GM19043 (cell line): ENCODE results near the gene DNAJC6.

Source experiments
- ATAC-seq: cut with Tn5 transposase; IDR thresholded peaks from one replicate; pipeline ENCODE4 v1.9.1; 2021; ENCODE audit warnings: low read depth; ENCODE audit not compliant: unreplicated experiment

DNAJC6 gene

DNA sequence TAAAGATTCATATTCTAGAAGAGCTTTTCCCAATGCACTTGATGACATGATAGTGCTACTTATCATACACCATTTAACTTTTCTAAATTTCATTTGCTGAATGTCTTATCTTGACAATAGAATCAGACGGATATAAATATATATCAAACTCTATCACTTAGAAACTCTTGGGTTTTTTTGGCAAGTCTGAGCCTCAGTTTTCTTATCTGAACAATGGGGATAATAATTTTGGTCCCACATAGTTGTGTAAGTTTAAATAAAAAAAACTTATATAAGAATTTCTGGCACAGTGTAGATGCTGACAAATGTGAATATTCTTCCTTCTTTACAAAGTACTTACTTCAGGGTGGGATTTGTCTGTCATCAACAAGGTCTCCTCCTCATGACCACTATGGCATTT, 89.7 kb downstream of the DNAJC6 start:
- no peak for ATAC-seq

DNA sequence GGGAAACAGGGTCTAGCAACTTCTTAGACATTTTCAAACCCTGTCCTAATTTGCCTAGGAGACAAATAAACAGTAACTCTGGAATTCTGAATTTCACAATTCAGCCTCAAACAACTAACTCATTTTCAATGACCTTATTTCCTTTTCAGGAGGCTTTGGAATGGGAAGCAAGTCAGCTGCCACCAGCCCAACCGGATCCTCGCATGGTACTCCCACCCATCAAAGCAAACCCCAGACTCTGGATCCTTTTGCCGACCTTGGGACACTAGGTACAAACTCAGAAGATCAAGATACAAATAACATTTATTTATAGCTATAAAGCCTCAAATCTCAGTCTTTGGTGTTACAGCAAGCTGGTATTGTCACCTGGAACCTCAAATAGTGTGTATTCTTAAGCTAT, 92.3 kb downstream of the DNAJC6 start:
- no peak for ATAC-seq

DNA sequence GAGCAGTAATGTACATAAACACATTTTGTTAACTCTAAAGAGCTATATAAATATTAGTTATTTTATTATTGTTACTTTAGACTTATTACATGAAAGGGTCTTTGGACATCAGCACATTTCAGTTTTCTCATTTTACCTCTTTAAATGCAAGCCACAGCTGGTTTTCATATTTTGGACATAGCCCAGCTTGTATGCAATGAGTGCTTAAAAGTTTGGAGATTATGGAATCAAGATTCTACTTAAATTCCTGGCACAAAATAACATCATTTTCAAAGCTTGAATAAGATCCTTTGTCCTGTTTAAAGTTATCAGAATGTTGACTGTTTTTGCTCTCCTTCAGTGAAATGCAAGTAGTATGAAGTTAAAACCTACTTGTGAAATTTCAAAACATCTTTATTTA, 95.6 kb downstream of the DNAJC6 start:
- ATAC-seq: no peak

DNA sequence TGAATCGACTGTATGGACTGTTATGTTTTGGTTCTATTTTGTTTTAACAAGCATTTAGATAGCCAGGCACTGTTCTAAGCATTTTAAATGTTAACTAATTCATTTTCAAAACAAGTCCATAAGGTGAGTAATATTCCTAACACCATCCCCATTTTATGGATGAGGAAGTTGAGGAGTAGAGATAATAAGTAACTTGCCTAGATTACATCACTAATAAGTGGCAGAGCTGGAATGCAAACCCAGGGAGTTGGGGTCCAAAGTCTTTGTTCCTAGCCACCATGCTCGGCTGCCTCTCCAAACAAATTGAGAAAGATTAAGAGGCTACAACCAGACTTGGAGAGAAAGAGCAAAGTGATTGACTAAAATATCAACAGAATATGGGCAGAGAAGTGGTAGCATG, 98.5 kb downstream of the DNAJC6 start:
- ATAC-seq: no peak

DNA sequence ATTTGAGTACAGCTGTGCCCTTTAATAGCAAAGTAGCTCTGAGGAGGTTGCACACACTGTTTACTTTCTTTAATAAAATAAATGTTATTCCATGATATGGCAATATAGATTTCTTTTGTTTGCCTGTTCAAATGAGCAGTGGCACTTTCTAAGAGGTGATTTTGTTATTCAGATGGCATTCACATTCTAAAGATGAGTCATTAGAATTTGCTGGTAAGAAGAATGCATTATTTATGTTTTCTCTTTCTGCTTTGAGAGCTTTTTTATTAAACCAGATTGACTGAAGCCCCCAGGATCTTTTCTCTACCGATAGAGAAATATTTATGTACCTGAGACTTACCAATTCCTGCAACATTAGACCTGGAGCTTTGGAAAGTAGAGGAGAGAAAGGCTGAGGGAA, 100.0 kb downstream of the DNAJC6 start:
- ATAC-seq: no peak

DNA sequence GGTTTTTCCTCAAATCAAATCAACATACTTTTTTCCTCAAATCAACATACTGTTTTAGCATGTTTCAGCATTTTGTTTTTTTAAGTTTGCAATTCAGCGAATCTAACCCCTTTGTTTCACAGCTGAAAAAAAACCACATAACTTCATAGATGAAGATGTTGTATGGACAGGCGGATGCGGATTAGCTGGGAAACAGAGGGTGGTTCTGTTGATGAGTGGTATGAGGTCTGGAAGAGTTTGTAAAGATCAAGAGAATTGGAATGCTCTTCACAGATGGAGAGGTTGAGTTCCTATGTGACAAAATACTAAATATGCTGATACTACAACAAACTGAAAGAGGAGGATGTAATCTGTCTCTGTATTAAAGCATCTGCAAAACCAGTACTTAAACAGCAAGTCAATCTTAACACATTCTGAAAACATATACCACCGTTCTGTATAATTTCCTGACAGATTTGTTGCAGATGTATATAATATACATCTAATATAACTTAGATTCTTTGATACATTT, 100.5 kb downstream of the DNAJC6 start:
- ATAC-seq: no peak

DNA sequence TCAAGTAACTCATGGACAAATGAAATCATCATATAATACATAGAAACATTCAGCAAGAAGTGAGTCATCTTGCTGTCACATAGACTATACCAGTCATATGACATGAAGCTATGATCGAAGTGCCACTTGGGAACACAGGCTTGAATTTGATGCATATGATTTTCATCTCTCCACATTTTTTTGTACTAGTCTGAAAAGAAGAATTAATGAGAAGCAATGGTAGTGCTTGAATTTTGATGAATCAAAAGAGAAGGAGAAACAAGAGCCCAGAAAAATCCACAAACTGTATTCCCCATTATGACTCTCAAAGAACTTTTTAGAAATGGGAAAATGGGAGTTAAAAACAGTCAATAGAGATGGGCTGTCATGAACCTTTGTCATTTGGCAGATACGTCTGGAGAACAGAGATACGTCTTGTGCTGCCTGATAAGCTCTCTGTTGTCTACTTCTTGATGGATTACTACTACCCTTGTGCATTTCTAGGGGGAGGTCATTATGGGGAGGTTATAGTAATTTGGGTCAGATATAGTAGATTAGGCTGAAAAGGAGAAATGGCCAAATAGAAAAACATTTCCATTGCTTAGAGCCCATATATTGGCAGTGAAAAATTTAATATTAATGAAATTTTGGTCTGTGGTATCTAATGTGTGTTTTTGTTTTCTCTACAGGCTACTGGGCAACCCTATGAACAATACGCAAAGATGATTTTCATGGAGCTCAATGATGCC, 103.1 kb downstream of the DNAJC6 start:
- no peak for ATAC-seq

DNA sequence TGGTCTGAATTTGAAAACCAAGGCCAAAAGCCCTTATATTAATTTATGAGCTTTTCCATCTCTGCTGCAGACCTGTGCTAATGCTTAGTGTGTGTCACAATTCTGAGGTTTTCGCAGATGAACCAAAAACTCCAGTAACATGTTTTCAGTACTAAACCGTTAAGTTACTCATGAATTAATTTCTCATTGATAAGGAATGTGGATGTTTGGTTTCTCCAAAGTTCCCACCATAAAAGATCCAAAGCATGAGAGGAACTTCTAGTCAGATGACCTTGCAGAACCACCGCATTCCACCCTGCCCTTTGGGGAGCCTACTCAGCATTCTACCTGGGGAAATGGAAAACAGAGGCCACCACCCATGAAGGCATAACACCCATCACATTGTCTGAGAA, 103.6 kb downstream of the DNAJC6 start:
- no peak for ATAC-seq

DNA sequence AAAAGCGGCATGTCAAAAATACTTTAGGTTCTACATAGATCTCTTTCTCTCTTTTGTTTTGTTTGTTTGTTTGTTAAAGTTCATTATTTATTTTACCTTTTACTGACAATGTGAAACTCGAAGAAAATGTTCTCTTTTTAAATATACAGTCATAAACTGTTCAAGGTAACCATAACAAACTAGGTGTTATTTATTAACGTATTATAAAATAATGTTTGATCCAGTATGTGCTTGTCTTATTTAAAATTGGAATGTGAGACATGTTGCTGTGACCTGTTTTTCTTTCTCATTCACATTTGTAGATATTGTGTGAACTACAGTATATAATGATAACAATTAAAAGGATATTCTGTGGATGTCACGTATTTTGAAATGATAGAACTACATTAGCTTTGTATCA, 105.2 kb downstream of the DNAJC6 start:
- ATAC-seq: no peak

DNA sequence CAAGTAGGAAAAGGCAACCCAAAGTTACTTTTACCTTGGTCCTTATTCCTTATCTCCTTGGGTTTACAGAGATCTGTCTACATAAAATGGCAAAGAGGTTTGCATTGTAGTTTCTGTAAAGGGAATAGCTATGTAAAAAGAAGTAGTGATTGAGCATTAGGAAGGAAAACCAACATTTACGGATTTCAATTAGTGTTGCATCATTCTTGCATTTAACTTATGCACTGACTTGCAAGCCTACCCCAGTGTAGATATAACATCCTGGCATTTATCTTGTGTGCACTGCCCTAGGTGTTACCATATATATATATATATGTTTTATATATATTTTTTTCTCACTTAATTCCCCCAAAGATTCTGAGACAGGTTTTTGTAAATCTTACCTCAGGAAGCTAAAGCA, 107.4 kb downstream of the DNAJC6 start:
- ATAC-seq: no peak

DNA sequence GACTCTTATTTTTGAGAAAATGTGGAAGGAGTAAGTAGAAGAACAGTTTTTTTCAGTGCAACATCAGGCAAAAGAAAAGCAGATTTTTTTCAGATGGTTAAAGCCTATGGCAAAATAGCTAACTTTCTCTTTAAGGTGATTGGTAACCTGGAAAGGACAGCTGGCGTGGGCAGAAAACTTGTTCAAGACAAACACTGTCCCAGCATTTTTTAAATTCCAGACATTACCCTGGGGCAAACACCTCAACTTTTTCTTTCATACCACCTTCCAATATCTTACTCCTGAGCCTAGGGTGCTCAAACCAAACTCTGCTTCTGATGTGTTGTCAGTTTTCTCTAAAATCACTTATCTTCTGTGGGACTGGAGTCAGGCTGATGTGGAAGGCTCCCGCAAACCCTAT, 108.4 kb downstream of the DNAJC6 start:
- ATAC-seq: no peak

DNA sequence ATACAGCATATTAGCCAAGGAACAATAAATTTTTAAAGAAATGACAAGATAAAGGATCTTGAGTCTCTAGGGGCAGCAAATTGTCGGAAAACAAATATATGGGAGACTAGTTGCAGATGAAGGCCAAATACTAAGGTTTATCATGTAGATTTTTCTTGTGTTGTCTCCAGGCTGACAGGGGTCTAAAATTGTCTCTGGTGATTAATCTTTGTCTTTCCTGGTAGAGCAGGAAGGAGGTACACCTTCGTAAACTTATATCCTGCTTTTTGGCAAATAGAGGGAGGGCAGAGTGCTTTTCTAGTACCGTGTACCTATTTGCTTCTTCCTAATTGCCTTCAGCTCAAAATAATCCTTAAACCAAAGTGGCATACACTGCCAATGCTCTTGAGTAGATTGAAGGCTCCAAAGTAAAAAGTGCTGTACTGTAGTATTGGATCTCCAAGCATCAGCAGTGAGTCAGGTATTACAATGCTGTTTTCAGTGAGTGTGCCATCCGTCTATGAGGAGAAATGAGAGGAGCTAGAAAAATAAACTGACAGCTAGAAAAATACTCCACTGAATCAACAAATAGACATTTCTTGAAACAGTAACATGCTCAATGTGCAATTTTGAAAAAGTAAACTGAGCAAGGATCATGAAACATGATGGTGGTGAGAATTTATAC, 109.3 kb downstream of the DNAJC6 start:
- ATAC-seq: no peak

DNA sequence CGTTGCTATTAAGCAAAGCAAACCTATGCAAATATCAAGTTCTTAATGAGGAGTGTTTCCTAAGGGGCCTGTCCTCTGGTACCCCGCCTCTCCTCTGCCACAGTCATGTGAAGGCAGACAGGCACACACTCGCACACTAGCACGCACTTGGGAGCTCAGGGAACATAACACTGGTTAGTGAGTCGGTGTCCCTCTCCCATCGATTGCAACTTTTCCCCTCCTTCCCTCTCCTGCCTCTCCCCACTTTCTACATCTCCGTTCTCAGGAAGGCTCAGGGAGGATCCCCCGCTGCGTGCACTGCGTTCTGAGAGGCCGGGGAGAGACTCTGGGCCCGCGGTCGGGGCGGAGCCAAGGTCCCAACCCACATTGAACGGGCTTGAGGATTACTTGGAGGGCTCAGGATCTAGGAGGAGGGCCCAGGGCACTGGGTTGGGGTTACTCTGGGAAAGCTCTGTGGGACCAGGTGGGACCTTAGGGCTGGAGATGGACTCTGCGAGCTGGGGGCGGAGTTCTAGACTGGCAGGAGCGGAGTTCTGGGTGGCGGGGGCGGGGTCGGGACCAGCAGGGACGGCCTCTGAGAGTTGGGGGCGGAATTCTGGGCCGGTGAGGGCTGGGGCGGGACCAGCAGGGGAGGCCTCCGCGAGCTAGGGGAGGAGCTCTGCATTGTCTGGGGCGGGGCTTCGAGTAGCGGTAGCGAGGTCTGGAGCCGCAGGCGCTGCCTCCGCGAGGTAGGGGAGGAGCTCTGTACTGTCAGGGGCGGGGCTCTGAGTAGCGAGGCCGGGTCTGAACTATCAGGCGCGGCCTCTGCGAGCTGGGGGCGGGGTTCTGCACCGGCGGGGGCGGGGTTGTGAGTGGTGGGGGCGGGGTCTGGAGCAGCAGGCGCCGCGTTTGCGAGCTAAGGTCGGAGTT, 110.6 kb downstream of the DNAJC6 start:
- peak; percentile 91 for ATAC-seq

DNA sequence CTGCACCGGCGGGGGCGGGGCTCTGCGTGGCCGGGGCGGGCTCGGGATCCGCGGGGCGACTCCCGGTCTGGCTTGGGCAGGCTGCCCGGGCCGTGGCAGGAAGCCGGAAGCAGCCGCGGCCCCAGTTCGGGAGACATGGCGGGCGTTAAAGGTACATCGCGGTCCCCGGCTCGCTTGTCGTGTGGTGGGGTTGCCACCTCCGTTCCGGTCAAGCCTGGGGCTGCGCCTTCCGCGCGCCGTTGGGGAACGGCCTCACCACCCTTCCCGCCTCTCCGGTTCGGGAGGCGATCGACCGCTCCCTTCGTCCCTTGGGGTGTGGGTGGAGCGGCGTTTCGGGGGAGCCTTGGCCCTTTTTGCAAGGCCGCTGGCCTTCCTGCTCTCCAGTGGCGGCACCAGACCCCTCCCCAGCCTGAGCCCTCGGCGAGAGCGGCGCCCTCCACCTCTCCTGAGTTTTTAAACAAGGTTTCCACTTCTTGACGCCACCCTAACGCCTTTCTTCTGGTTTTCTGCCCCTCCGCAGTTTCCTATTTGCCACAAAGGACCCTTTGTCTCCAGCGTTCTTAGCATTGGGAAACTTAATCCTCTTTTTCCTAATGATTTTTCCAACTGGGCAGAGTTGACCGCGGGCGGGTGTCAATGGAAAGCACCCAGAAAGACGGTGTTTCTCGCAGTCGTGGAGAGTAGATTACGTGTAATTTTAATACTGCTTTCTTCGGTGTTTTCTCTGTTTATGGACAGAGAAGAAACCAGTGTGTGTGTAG, 111.4 kb downstream of the DNAJC6 start, which contains the start of the genes LEPR and LEPROT:
LEPR (plus strand) TSS at position 79 of the 761 bp plus-strand sequence. CDS start 144,898 bp downstream, outside the sequence.
LEPROT (plus strand) TSS at position 79 of the 761 bp plus-strand sequence; CDS start at position 136, 57 bp downstream.
- ATAC-seq: no peak

DNA sequence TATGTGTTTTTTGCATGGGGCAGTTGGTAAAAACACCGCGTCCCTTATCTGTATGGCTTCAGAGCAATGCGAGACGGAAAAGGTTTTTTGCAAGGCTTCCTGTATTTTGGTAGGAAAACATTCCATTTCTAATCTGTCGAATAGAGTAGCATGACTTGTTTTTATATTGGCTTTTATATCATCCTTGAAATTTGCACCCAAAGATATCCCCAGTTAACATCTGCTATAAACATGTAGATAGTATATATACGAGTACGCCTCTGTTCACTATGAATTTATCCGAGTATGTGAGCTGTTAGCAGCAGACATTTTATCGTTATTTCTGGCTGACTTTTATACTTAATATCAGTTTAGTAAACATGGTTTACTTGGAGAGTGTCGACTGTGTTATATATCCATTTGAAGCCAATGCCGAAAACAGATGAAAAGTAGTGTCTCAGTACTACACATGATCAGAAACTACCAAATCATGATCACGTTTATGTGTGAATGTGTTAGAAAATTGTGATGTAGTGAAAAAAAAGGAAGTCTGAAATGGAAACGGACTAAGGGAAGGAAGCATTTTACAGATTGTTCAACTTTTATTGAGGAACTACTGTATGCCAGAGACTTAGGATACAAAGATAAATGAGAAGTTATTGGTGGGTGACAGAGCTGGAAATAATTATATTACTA, 112.1 kb downstream of the DNAJC6 start:
- no peak for ATAC-seq

DNA sequence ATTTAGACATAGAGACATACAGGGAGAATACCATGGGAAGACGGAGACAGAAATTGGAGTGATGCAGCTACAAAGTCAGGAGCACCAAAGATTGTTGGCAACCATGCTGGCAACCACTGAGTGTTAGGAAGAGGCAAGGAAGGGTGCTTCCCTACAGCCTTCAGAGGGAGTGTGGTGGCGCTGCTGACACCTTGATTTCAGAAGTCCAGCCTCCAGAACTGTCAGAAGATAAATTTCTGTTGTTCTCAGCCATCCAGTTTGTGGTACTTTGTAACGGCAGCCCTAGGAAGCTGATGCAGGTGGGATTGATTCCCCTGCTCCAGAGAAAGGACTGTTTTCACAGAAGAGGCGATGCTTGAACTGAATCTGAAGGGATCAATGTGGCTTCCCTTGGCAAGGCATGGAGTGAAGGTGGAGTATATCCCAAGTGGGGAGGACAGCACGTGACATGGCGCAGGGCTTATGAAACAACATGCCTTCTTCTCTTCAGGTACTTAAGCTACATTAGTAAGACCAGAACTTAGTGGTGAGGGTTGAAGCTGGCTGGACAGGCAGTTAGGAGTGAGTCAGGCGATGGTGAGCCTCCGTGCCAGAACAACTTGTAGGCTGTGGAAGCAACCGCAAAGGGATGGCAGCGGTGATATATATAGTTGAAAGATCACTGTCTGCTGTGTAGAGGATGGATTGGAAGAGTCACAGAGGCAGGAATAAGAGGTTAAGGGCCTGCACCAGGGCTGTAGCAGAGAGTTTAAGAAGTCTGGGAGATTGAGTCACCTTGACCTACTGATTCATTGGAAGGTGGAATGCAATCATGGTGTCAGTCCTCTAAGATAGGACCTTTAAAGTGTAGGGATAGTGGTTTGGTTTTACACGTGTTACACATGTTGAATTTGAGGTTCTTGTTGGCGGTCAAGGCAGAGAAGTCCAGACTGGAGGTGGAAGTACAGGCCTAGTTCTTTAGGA, 113.2 kb downstream of the DNAJC6 start:
- no peak for ATAC-seq

DNA sequence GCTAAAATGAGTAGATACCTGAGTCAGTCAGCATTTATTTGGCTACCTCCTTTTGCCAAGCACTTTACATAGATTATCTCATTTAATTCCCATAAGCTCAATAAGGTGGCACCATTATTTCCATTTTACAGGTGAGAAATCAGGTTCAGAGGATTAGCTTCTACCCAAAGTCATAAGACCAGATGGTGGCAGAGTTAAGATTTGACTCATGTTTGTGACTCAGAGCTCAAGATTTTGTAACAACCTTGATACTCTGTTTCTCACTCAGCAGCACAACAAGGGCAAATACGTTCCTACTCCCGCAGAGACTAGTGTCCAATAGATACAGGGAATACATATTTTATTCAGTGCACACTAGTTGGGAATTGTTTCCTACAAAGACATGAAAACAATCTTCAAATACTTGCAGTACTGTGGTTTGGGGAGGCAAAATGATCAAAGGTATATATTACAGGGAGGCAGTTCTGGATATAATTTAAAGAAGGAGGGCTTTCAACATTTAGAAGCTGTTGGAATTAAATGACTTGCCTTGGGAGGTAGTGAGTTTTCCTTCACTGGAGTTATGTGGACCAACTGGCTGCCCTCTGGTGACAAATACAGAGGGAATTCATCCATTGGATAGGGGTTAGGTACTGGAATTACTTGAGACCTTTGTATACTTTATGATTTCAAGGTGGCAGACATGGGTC, 114.7 kb downstream of the DNAJC6 start:
- ATAC-seq: no peak

DNA sequence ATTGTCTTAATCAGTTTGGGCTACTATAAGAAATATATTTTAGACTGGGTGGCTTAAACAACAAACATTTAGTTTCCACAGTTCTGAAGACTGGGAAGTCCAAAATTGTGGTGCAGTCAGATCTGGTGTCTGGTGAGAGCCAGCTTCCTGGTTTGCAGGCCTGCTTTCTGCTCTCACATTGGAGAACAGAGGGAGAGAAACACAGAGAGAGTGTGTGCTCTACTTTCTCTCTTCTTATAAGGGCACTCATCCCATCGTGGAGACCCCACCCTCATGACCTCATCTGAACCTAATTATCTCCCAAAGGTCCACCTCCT, 115.2 kb downstream of the DNAJC6 start:
- ATAC-seq: no peak
